ENCODE data around the gene NFIB.
A peak's percentile ranks its signal among the peaks of the same experiment; 100 is the strongest.

DNA sequence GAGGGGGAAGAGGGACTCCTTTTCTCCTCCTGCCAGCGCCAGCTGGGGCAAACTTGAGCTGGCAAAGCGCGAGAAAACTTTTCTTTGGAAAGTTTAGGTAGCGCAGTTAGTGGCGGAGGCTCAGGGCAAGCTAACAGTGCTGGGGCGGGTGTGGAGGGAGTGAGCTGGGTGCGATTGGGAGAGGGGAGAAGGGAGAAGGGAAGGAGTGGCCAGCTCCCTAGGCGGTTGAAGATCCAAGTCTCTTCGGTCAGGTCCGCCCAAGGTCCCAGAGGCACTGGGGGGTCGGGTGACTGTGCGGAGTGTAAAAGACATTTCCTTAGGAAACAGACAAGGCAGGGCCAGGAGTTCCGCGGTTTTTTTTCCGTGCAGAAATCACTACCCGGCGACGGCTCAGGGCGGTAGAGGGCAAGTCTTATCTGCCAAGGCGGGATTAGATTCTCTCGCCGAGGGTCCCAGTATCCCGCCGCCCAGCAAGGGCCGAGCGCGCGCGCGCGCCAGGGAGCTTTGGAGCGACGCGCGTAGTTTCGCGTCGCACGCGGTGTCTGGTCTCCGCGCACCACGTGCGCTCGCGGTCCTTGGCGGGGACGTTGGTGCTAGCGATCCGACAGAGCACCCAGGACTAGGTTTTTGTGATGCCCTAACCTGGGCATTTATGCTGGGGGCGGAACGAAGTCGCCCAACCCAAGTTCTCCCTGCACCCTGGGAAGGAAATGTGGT, 33.6 kb upstream of the NFIB start:
- TF ChIP-seq, protein P1, sequence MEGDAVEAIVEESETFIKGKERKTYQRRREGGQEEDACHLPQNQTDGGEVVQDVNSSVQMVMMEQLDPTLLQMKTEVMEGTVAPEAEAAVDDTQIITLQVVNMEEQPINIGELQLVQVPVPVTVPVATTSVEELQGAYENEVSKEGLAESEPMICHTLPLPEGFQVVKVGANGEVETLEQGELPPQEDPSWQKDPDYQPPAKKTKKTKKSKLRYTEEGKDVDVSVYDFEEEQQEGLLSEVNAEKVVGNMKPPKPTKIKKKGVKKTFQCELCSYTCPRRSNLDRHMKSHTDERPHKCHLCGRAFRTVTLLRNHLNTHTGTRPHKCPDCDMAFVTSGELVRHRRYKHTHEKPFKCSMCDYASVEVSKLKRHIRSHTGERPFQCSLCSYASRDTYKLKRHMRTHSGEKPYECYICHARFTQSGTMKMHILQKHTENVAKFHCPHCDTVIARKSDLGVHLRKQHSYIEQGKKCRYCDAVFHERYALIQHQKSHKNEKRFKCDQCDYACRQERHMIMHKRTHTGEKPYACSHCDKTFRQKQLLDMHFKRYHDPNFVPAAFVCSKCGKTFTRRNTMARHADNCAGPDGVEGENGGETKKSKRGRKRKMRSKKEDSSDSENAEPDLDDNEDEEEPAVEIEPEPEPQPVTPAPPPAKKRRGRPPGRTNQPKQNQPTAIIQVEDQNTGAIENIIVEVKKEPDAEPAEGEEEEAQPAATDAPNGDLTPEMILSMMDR (IDR thresholded peaks at IDR 0.05 in 4 of 5, conservative IDR thresholded peaks at IDR 0.05 in 1 of 5), result peak in 1 of 5 experiments; percentile 35
- TF ChIP-seq POLR2A (IDR thresholded peaks at IDR 0.05), result peak; percentile 68 to 73
